ENCODE results near the gene CFAP100. TPM values are rescaled to one million over a fixed set of nuclear protein-coding genes. Genes with fewer than 3 reads are reported as not detected.
A peak's percentile ranks its signal among the peaks of the same experiment; 100 is the strongest.

CFAP100 gene
- total RNA-seq, 4 donors from 2014 or later = not detected

DNA sequence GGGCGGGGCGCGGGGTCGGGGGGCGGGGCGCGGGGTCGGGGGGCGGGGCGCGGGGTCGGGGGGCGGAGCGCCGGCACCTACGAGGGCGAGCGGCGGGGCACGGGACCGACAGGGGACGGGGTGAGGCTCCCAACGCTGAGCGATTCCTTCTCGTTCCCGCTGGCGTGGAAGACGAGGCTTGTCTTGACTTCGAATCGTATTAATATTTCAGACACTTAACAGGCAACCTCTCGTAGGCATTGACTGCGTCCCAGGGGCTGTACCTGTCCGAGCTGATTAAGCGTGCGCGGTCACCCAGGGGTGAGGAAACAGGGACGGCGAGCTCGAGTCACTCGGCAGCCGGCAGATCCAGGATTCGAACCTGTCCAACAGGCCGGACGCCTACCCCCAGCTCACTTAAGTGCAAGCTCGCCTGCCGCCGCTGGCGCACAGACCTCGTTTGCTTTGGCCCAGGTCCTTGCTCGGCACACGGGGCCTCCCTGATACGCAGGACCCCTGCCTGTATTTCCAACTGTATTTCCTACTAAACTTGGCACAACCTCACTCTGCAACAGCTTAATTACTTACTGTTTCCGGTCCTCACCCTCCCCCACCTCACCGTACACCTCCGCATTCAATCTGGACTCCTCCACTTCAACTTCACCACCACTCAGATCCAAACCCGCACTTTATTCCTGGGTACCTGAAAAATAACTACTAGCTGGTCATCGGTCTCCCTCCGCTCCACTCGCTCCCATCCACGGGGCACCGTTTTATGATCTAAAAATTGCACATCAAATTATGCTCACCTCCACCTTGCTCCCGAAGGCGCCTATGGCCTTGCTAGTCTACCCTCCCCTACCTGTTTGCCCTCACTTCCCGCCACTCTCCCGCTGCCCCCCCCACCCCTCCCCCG, 81.7 kb downstream of the CFAP100 start:
- in situ Hi-C loops (cut with MboI; ENCODE audit: low pct_ligation_motif_present in 1 of 4, low pct_unique_long_range_greater_than_20kb in 1 of 4, low sequenced_read_pairs in 3 of 4) = no loop called here

DNA sequence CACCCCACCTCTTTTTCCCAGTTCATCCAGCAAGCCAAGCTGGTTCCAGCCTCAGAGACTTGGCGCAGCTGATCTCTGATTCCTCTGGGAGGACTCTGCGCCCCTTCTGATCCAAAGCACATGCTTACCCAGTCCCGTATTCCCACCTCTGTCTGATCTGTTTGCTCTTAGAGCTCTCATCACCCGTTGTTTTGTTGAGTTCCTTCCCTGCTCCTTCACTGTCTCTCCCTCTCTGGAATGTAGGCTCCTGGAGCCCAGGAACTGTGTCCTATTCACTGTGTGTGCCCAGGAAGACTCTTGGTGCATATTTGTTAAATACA, 82.3 kb downstream of the CFAP100 start:
- in situ Hi-C loops (cut with MboI; ENCODE audit: low pct_ligation_motif_present in 1 of 4, low pct_unique_long_range_greater_than_20kb in 1 of 4, low sequenced_read_pairs in 3 of 4) (no loop called here), intact Hi-C loops (cut with DNase I; ENCODE audit: low total_unique reads) (no loop called here)
- no peaks in the 10 kb centered on the region for H3K9me3 ChIP-seq
- no peak overlapping the region for H3K4me3 ChIP-seq
- peaks cover 24 to 36% (median 30%) of the 10 kb centered on the region in 4 donors for H3K4me1 ChIP-seq
- WGBS, 2 donors (ENCODE audit: low coverage in 1 of 2) = 55 to 60% methylated on average over 3 to 4 of the region's 4 CpGs
- TF ChIP-seq POLR2AphosphoS5 (IDR thresholded peaks at IDR 0.05) = no peak
- TF ChIP-seq EP300 (IDR thresholded peaks at IDR 0.05; ENCODE audit: low read depth) = no peak
- no peak for TF ChIP-seq POLR2A (IDR thresholded peaks at IDR 0.05)
- H3K27me3 ChIP-seq = no peaks in the 10 kb centered on the region
- no peaks in the 10 kb centered on the region for H3K36me3 ChIP-seq
- peak overlapping the region; percentile 90 to 96 (median 91) for H3K27ac ChIP-seq
- DNase-seq = no peak

More for the DNA sequence above, 81.7 kb downstream of the CFAP100 start:
- WGBS, 2 donors (ENCODE audit: low coverage in 1 of 2) = 13 to 36% methylated on average over 5 to 41 of the region's 66 CpGs
- Histone ChIP-seq H3K27ac (peak overlapping the region; percentile 90 to 96 (median 91)), H3K9me3 (no peaks in the 10 kb centered on the region), H3K36me3 (peaks cover 0 to 2% (median 0%) of the 10 kb centered on the region in 4 donors), H3K27me3 (no peaks in the 10 kb centered on the region), H3K4me1 (peaks cover 27 to 41% (median 36%) of the 10 kb centered on the region in 4 donors), H3K4me3 (peak overlapping the region; percentile 45 to 64 (median 60))
- no peak for DNase-seq
- TF ChIP-seq, protein P1, sequence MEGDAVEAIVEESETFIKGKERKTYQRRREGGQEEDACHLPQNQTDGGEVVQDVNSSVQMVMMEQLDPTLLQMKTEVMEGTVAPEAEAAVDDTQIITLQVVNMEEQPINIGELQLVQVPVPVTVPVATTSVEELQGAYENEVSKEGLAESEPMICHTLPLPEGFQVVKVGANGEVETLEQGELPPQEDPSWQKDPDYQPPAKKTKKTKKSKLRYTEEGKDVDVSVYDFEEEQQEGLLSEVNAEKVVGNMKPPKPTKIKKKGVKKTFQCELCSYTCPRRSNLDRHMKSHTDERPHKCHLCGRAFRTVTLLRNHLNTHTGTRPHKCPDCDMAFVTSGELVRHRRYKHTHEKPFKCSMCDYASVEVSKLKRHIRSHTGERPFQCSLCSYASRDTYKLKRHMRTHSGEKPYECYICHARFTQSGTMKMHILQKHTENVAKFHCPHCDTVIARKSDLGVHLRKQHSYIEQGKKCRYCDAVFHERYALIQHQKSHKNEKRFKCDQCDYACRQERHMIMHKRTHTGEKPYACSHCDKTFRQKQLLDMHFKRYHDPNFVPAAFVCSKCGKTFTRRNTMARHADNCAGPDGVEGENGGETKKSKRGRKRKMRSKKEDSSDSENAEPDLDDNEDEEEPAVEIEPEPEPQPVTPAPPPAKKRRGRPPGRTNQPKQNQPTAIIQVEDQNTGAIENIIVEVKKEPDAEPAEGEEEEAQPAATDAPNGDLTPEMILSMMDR (IDR thresholded peaks at IDR 0.05) = peak in 1 of 5 experiments; percentile 16
- TF ChIP-seq POLR2A (IDR thresholded peaks at IDR 0.05) (peak; percentile 80), EP300 (IDR thresholded peaks at IDR 0.05; ENCODE audit: low read depth) (no peak), POLR2AphosphoS5 (IDR thresholded peaks at IDR 0.05) (peak; percentile 54 to 78 (median 74))
- intact Hi-C loops (cut with DNase I; ENCODE audit: low total_unique reads) = no loop called here

DNA sequence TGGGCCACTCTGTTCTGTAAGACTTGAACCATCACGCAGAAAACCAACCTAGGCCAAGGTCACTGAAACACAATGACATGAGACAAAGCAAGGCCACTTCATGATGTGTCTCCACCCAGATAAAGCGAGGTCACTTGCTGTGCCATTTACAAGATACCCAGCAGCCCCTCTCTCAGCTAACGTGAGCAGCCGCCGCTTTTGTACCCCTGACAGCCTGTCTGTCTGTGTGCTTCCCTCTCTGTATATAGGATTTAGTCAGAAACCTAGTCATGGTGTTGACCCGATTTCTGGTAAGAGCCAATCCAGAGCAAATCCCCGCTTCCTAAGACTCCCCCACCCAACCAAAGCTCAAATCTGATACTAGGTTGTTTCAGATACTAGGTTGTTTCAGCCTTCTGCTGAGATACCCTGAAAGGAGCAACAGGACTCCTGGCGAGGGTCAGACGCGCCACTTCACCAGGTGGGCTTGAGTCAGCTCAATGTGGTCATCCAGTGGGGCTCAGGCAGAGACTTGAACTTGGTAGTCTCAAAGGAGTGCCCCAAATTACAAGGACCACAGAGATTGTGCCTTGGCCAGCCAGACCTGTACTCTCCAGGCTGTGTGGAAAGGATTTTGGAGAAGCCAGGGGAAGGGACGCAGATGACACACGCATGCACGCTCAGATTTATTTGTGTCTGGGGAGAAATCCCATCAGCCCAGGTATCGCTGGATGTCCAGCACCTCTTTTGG, 84.0 kb downstream of the CFAP100 start:
- H3K4me3 ChIP-seq = no peak overlapping the region
- intact Hi-C loops (cut with DNase I; ENCODE audit: low total_unique reads) = no loop called here
- 97 to 100% methylated on average over 1 to 14 of the region's 14 CpGs for WGBS, 2 donors (ENCODE audit: low coverage in 1 of 2)
- no peaks in the 10 kb centered on the region for H3K9me3 ChIP-seq
- no peaks in the 10 kb centered on the region for H3K27me3 ChIP-seq
- TF ChIP-seq EP300 (IDR thresholded peaks at IDR 0.05; ENCODE audit: low read depth) (no peak), POLR2A (IDR thresholded peaks at IDR 0.05) (no peak), POLR2AphosphoS5 (IDR thresholded peaks at IDR 0.05) (no peak)
- TF ChIP-seq, protein P1 (IDR thresholded peaks at IDR 0.05) = no peak
- in situ Hi-C loops (cut with MboI; ENCODE audit: low pct_ligation_motif_present in 1 of 4, low pct_unique_long_range_greater_than_20kb in 1 of 4, low sequenced_read_pairs in 3 of 4) = no loop called here
- no peak overlapping the region for H3K27ac ChIP-seq
- DNase-seq = no peak
- no peaks in the 10 kb centered on the region for H3K36me3 ChIP-seq
- peaks cover 7 to 19% (median 13%) of the 10 kb centered on the region in 4 donors for H3K4me1 ChIP-seq

DNA sequence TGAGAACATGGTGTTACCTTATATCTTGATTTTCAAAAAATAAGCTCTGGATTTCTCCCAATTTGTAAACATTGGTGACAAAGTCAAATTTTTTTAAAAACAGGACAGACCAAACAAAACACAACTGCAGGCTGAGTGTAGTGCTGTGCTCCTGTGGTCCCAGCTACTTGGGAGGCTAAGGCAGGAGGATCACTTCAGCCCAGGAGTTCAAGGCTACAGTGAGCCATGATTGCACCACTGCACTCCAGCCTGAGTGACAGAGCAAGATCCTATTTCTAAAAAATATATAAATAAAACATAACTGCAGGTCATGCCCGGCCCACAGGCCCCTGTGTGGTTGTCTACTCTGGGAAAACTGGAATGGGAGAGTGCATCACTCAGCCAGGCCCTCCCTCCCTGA, 84.9 kb downstream of the CFAP100 start:
- H3K4me3 ChIP-seq = no peak overlapping the region
- in situ Hi-C loops (cut with MboI; ENCODE audit: low pct_ligation_motif_present in 1 of 4, low pct_unique_long_range_greater_than_20kb in 1 of 4, low sequenced_read_pairs in 3 of 4) = no loop called here
- no peaks in the 10 kb centered on the region for H3K27me3 ChIP-seq
- no peak for DNase-seq
- no peaks in the 10 kb centered on the region for H3K9me3 ChIP-seq
- no peaks in the 10 kb centered on the region for H3K36me3 ChIP-seq
- H3K27ac ChIP-seq = no peak overlapping the region
- WGBS, 2 donors (ENCODE audit: low coverage in 1 of 2) = 79% methylated on average over 1 of the region's 1 CpG; no CpG with 5 or more reads in 1 of the 2 donors
- TF ChIP-seq POLR2A (IDR thresholded peaks at IDR 0.05) (no peak), POLR2AphosphoS5 (IDR thresholded peaks at IDR 0.05) (no peak), EP300 (IDR thresholded peaks at IDR 0.05; ENCODE audit: low read depth) (no peak)
- TF ChIP-seq, protein P1 (IDR thresholded peaks at IDR 0.05) = no peak
- peaks cover under 1 to 10% (median 4%) of the 10 kb centered on the region in 4 donors for H3K4me1 ChIP-seq
- intact Hi-C loops (cut with DNase I; ENCODE audit: low total_unique reads) = no loop called here

Measured in transverse colon (tissue), 4 donors.